Chondrocyte (in vitro differentiated cells): ENCODE results near the gene ADCY5. TPM values are rescaled to one million over a fixed set of nuclear protein-coding genes. Genes with fewer than 3 reads are reported as not detected.

Source experiments
- DNase-seq: peaks from one replicate; pipeline ENCODE4 v3.0.0; 2021; ENCODE audit warnings: mixed read lengths, low spot score
- H3K27ac Mint-ChIP-seq: one replicate; pipeline ENCODE4 v1.8.0; 2021; ENCODE audit warnings: mild to moderate bottlenecking, moderate library complexity, mixed read lengths; ENCODE audit not compliant: unreplicated experiment
- H3K27me3 Mint-ChIP-seq: 2 replicates; pipeline ENCODE4 v1.8.0; 2021; ENCODE audit warnings: low read depth, mixed read lengths
- H3K36me3 Mint-ChIP-seq: 2 replicates; pipeline ENCODE4 v1.8.0; 2021; ENCODE audit warnings: low read depth, mixed read lengths
- H3K4me1 Mint-ChIP-seq: 2 replicates; pipeline ENCODE4 v1.8.0; 2021; ENCODE audit warnings: low read depth, mild to moderate bottlenecking, mixed read lengths
- H3K4me3 Mint-ChIP-seq: one replicate; pipeline ENCODE4 v1.8.0; 2021; ENCODE audit warnings: mild to moderate bottlenecking, moderate library complexity, mixed read lengths; ENCODE audit not compliant: unreplicated experiment
- H3K9me3 Mint-ChIP-seq: 2 replicates; pipeline ENCODE4 v1.8.0; 2021; ENCODE audit warnings: low read depth, mixed read lengths
- total RNA-seq: library from RNA; stranded (reverse); gene quantifications from 3 replicates; pipeline ENCODE4 v1.2.1, GENCODE V29; 2021
- TF ChIP-seq, protein P1 (sequence below): fragments of 200-600 bp; sonication (generic); IDR thresholded peaks from 2 replicates; pipeline ENCODE4 v1.5.0; 2021; ENCODE audit warnings: antibody characterized with exemption, mild to moderate bottlenecking, moderate library complexity

ADCY5 gene
- total RNA-seq, 1 donor from 2014 or later: 8.0 TPM

DNA sequence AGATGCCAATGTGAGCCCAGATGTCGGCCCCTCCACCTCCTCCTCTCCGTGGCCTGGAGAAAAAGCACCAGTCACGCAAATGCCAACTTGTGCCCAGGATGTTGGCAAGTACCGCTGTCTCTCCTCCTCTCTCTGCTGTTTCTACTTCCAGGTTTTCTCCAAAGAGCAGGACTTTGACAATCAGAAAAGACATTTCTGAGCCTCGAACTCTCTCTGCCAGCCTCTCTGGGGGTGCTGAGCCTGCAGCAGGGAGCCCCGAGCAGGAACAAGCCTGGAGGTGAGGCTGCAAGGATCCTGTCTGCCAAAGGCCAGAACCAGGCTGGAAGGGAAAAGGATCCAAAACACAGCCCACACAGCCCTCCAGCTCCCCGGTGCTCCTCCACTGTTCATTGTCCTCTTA is 157.5 kb downstream of the ADCY5 start:
- TF ChIP-seq, protein P1, sequence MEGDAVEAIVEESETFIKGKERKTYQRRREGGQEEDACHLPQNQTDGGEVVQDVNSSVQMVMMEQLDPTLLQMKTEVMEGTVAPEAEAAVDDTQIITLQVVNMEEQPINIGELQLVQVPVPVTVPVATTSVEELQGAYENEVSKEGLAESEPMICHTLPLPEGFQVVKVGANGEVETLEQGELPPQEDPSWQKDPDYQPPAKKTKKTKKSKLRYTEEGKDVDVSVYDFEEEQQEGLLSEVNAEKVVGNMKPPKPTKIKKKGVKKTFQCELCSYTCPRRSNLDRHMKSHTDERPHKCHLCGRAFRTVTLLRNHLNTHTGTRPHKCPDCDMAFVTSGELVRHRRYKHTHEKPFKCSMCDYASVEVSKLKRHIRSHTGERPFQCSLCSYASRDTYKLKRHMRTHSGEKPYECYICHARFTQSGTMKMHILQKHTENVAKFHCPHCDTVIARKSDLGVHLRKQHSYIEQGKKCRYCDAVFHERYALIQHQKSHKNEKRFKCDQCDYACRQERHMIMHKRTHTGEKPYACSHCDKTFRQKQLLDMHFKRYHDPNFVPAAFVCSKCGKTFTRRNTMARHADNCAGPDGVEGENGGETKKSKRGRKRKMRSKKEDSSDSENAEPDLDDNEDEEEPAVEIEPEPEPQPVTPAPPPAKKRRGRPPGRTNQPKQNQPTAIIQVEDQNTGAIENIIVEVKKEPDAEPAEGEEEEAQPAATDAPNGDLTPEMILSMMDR: no peak
- Mint-ChIP-seq H3K27me3 (peaks cover 13% of the 10 kb centered on the region), H3K27ac (no peak overlapping the region), H3K36me3 (peaks cover 14% of the 10 kb centered on the region), H3K4me1 (no peaks in the 10 kb centered on the region), H3K4me3 (no peak overlapping the region), H3K9me3 (no peaks in the 10 kb centered on the region)
- no peak for DNase-seq

DNA sequence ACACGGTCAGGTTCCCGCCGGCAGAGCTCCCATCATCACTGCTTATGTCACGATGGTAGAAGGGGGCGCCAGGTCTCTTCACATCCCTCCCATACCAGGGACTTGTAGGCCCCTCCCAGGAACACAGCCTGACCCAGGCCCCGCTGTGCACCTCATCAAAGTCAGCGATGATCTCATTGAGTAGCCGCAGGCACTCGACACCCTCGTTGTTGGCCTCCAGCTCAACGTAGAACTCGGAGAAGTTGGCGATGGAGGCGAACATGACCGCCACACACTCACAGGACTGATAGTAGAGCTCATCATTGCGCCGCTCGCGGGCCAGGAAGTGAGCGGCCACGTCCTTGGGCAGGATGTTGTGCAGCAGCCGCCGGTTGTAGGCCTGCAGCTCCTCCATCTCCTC is 157.9 kb downstream of the ADCY5 start:
- TF ChIP-seq, protein P1: no peak
- DNase-seq: no peak
- H3K9me3 Mint-ChIP-seq: no peaks in the 10 kb centered on the region
- no peak overlapping the region for H3K4me3 Mint-ChIP-seq
- no peaks in the 10 kb centered on the region for H3K4me1 Mint-ChIP-seq
- H3K27me3 Mint-ChIP-seq: peaks cover 13% of the 10 kb centered on the region
- H3K36me3 Mint-ChIP-seq: peaks cover 14% of the 10 kb centered on the region
- no peak overlapping the region for H3K27ac Mint-ChIP-seq

DNA sequence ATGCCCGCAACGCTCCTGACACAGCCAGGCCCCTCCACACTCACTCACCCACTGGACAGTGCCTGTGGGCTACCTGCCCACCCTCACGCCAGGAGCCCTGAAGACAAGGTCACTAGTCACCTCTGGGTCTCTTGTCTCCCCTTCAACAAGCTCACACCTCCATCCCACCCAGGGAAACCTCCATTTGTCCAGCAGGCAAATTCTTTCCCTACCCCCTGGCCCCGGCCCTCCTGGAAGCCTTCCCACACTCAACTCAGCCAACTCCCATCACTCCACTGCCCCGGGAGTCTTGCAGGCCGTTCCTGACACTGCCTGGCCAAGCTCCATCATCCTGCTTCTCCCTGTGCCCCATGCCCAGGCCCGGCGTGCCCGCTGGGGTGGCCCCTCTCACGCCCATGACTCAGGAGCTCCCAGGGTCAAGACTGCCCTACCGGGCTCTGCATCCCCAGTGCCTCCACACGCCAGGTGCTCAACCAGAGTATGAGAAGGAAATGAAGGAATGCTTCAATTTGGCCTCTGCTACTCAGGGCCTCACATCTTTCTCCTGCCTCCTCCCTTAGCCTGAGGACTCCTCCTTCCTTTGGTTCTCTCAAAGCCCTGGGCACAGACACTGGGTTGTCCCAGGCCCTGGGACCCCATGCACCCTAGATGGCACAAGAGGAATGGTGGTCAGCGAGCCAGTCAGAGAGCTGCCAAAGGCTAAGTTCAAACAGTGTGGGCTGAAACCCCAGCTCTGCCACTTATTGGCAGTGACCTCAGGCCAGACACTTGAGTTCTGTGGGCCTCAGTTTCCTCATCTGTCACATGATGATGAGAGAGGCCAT is 158.6 kb downstream of the ADCY5 start:
- Mint-ChIP-seq H3K9me3 (no peaks in the 10 kb centered on the region), H3K36me3 (peaks cover 14% of the 10 kb centered on the region), H3K27me3 (peaks cover 10% of the 10 kb centered on the region), H3K4me1 (no peaks in the 10 kb centered on the region), H3K27ac (no peak overlapping the region), H3K4me3 (no peak overlapping the region)
- DNase-seq: no peak
- TF ChIP-seq, protein P1: no peak

DNA sequence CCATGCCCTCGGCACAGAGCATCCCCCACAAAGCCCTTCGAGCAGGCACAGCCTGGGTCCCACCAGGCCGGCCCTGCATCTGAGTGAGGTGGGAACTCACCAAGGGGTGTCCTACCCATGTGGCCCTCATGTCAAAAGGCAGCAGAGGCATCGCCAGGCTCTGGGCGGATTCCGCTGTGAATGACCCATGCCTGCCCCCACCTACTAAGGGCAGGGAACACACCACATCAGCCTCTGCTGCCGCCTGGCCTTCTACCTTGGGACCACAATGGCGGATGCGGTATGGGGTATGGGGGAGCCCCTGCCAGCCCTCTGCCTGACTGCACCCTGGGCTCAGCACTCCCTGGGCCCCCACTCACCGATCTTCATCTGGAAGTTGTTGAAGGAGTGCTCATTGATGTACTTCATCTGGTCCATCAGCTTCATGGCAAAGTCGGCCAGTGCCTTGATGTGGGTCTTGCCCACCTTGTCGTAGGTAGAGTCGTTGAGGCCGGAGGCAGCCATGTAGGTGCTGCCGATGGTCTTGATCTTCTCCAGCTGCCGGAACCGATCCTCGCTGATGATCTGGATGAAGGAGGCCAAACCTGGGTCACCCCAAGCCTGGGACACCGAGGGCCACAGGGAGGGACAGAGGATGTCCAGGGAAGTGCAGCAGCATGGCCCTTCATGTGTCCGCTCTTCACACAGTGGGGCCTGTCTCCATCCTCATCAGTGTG is 159.3 kb downstream of the ADCY5 start:
- Mint-ChIP-seq H3K27me3 (peaks cover 10% of the 10 kb centered on the region), H3K4me1 (no peaks in the 10 kb centered on the region), H3K9me3 (no peaks in the 10 kb centered on the region), H3K4me3 (no peak overlapping the region), H3K27ac (no peak overlapping the region), H3K36me3 (peaks cover 13% of the 10 kb centered on the region)
- no peak for DNase-seq
- TF ChIP-seq, protein P1: no peak

DNA sequence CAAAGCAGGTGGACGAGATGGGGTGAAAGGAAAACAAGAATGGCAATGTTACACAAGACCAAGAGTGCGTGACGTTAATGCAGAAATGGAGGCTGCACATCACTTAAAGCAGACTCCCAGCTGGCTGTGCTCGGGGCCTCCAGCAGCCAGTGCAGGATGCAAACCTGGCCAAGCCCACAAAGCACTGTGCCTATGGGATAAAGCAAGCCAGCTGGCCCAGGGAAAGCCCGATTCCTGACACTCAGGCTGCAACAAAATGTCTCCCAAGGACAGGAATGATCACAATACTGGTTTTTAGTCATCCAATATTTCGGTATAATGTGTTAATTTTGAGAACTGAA is 161.0 kb downstream of the ADCY5 start:
- peaks cover 10% of the 10 kb centered on the region for H3K36me3 Mint-ChIP-seq
- no peak overlapping the region for H3K4me3 Mint-ChIP-seq
- no peak for DNase-seq
- peaks cover 5% of the 10 kb centered on the region for H3K27me3 Mint-ChIP-seq
- H3K9me3 Mint-ChIP-seq: no peaks in the 10 kb centered on the region
- TF ChIP-seq, protein P1: no peak
- no peaks in the 10 kb centered on the region for H3K4me1 Mint-ChIP-seq
- H3K27ac Mint-ChIP-seq: no peak overlapping the region
